A673 (cell line): ENCODE measurements around the gene NUCKS1. TPM values are rescaled to one million over a fixed set of nuclear protein-coding genes. Genes with fewer than 3 reads are reported as not detected.

Source experiments
- BruUV-seq: library from RNA; stranded (reverse); fragments of 400-500 nt; replicated peaks from 2 replicates; lab custom pipeline; 2021; lab: Mats Ljungman, UMichigan
- CTCF ChIA-PET: fragments of 300-600 bp; sonication (Branson Sonifier 250); formaldehyde crosslinking; loops from one replicate; lab custom pipeline; 2022; ENCODE audit warnings: antibody characterized with exemption; lab: Charles Lee
- POLR2A ChIA-PET: fragments of 300-600 bp; sonication (Branson Sonifier 250); formaldehyde crosslinking; loops from one replicate; lab custom pipeline; 2022; ENCODE audit warnings: antibody characterized with exemption; ENCODE audit not compliant: low non-redundant PET; lab: Charles Lee
- DNase-seq: peaks from one replicate; pipeline ENCODE4 v3.0.0-alpha.2; 2015; ENCODE audit warnings: low spot score
- H3K27ac ChIP-seq: fragments of 200-600 bp; sonication (generic); 2 replicates; pipeline ENCODE4 v1.5.1; 2016; ENCODE audit warnings: mixed run types, low read depth, mild to moderate bottlenecking, mixed read lengths, antibody characterized with exemption, low read length; ENCODE audit not compliant: poor library complexity, severe bottlenecking
- H3K27me3 ChIP-seq: fragments of 200-600 bp; sonication (generic); replicated peaks from 2 replicates; pipeline ENCODE4 v1.6.1; 2017; ENCODE audit warnings: mixed run types, low read depth, mild to moderate bottlenecking, mixed read lengths, antibody characterized with exemption, low read length; ENCODE audit not compliant: insufficient read depth, poor library complexity
- H3K36me3 ChIP-seq: fragments of 200-600 bp; sonication (generic); 2 replicates; pipeline ENCODE4 v1.6.1; 2016; ENCODE audit warnings: mixed run types, mild to moderate bottlenecking, mixed read lengths, antibody characterized with exemption, low read length; ENCODE audit not compliant: insufficient read depth, poor library complexity, severe bottlenecking
- H3K4me1 ChIP-seq: fragments of 200-600 bp; sonication (generic); 2 replicates; pipeline ENCODE4 v1.6.1; 2017; ENCODE audit warnings: mixed run types, mild to moderate bottlenecking, mixed read lengths, antibody characterized with exemption, low read length; ENCODE audit not compliant: insufficient read depth, poor library complexity, severe bottlenecking
- H3K4me3 ChIP-seq: fragments of 200-600 bp; sonication (generic); 2 replicates; pipeline ENCODE4 v1.5.1; 2016; ENCODE audit warnings: low read depth, mixed run types, mild to moderate bottlenecking, mixed read lengths, low read length; ENCODE audit not compliant: poor library complexity, severe bottlenecking
- H3K9me3 ChIP-seq: fragments of 200-600 bp; sonication (generic); 2 replicates; pipeline ENCODE4 v1.6.1; 2016; ENCODE audit warnings: mixed run types, low read depth, mild to moderate bottlenecking, mixed read lengths, antibody characterized with exemption, low read length; ENCODE audit not compliant: poor library complexity, severe bottlenecking
- EZH2 ChIP-seq: fragments of 200-600 bp; sonication (generic); IDR thresholded peaks from 2 replicates; pipeline ENCODE4 v1.6.1; 2017; ENCODE audit warnings: borderline replicate concordance, low read depth, mild to moderate bottlenecking, mixed read lengths, antibody characterized with exemption, low read length; ENCODE audit not compliant: poor library complexity, severe bottlenecking
- intact Hi-C: fragments of 100-400 bp; cut with micrococcal nuclease; formaldehyde crosslinking; loops from one replicate; pipeline ENCODE4 v1.10.0; 2022; ENCODE audit not compliant: unreplicated experiment
- total RNA-seq: library from RNA; stranded (reverse); gene quantifications from 2 replicates; pipeline ENCODE4 v1.2.3, GENCODE V29; 2021
- TF ChIP-seq, protein P1 (sequence below): fragments of 300-800, 200-600 bp; sonication (generic); conservative IDR thresholded peaks from 2 replicates; pipeline ENCODE4 v1.5.1; 2017; ENCODE audit warnings: low read depth, mild to moderate bottlenecking, antibody characterized with exemption, low read length, moderate library complexity, mixed read lengths

Gene NUCKS1
- total RNA-seq, 1 experiment from 2014 or later, result 437 TPM

DNA sequence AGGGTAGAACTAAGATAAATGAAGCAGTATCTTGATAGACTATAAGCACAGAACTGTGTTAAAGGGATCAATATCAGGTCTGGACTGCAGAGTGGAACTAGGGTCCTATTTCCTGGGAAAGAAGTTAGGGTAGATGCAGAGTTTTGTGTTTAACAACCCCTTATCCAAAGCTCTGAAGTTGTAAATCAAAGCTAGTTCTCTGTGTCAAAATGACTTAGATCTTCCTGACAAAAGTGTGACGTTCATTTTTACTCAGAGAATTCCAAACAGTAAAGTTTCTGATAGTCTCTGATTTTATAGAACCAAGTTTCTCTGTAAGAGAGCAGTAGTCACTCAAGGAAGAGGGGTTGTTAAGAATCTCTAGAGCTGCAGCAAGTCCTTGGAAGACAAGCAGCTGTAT is 8.3 kb downstream of the NUCKS1 start:
- H3K9me3 ChIP-seq, result no peaks in the 10 kb centered on the region
- H3K4me3 ChIP-seq, result no peak overlapping the region
- no peak overlapping the region for H3K27ac ChIP-seq
- no peak for DNase-seq
- CTCF ChIA-PET, result interaction anchor here (0.6 kb wide), 1 partner anchor 8 kb away, joined by 4 read pairs; no protein-coding TSS in a partner anchor
- intact Hi-C loops, result no loop called here
- BruUV-seq, result no TSS peak
- peaks cover 30% of the 10 kb centered on the region for H3K4me1 ChIP-seq
- no peak for TF ChIP-seq EZH2
- TF ChIP-seq, protein P1, sequence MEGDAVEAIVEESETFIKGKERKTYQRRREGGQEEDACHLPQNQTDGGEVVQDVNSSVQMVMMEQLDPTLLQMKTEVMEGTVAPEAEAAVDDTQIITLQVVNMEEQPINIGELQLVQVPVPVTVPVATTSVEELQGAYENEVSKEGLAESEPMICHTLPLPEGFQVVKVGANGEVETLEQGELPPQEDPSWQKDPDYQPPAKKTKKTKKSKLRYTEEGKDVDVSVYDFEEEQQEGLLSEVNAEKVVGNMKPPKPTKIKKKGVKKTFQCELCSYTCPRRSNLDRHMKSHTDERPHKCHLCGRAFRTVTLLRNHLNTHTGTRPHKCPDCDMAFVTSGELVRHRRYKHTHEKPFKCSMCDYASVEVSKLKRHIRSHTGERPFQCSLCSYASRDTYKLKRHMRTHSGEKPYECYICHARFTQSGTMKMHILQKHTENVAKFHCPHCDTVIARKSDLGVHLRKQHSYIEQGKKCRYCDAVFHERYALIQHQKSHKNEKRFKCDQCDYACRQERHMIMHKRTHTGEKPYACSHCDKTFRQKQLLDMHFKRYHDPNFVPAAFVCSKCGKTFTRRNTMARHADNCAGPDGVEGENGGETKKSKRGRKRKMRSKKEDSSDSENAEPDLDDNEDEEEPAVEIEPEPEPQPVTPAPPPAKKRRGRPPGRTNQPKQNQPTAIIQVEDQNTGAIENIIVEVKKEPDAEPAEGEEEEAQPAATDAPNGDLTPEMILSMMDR, result no peak
- H3K27me3 ChIP-seq, result no peaks in the 10 kb centered on the region
- POLR2A ChIA-PET, result interaction anchor here (0.6 kb wide), 1 partner anchor 8 kb away, joined by 6 read pairs; no protein-coding TSS in a partner anchor
- peaks cover 39% of the 10 kb centered on the region for H3K36me3 ChIP-seq

DNA sequence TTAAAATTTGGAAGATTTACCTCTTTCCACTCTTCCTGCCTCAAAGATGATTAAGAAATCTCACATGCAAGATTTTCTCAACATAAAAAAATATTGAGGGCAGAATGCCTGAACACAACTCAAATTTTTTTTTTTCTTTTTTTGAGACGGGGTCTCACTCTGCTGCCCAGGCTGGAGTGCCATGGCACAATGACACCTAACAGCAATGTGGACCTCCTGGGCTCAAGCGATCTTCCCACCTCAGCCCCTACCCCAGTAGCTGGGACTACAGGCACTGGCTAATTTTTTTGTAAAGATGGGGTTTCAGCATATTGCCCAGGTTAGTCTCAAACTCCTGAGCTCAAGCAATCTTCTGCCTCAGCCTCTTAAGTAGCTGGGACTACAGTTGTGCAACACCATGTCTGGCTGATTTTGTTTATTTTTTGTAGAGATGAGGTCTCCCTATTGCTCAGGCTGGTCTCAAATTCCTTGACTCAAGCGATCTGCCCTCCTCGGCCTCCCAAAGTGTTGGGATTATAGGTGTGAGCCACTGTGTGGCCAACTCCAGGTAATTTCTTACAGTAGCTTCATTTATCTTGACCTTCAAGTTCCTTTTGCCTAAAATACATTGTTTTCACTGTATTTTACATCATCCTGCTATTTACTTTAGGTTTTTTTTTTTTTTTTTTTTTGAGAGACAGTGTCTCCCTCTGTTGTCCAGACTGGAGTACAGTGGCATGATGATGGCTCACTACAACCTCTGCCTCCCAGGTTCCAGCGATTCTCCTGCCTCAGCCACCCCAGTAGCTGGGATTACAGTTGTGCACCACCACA is 10.4 kb downstream of the NUCKS1 start:
- intact Hi-C loops, result no loop called here
- TF ChIP-seq EZH2, result no peak
- TF ChIP-seq, protein P1, result peak; percentile 24; the same call in 1 of the 2 replicates
- ChIA-PET POLR2A (no interaction called here), CTCF (no interaction called here)
- H3K4me3 ChIP-seq, result no peak overlapping the region
- peaks cover 50% of the 10 kb centered on the region for H3K36me3 ChIP-seq
- no peak overlapping the region for H3K27ac ChIP-seq
- H3K9me3 ChIP-seq, result no peaks in the 10 kb centered on the region
- no peak for DNase-seq
- BruUV-seq, result no TSS peak
- H3K4me1 ChIP-seq, result peaks cover 18% of the 10 kb centered on the region
- H3K27me3 ChIP-seq, result no peaks in the 10 kb centered on the region

DNA sequence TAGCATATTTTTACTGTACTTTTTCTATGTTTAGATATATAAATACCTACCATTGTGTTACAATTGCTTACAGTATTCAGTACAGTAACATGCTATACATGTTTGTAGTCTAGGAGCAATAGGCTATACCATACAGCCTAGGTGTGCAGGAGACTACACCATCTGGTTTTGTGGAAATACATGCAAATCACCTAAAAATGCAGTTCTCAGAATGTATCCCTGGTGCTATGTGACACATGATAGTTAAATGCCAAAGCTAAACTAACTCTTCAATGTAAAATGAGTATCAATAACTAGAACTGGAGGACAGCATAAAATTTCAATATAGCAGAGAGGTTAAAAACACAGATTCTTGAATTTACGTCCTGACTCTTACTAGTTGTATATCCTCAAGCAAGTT is 14.8 kb downstream of the NUCKS1 start:
- no peak overlapping the region for H3K27ac ChIP-seq
- peaks cover 68% of the 10 kb centered on the region for H3K36me3 ChIP-seq
- ChIA-PET CTCF (no interaction called here), POLR2A (no interaction called here)
- H3K4me1 ChIP-seq, result no peaks in the 10 kb centered on the region
- TF ChIP-seq, protein P1, result no peak
- TF ChIP-seq EZH2, result no peak
- no peak overlapping the region for H3K4me3 ChIP-seq
- H3K9me3 ChIP-seq, result no peaks in the 10 kb centered on the region
- DNase-seq, result no peak
- no peaks in the 10 kb centered on the region for H3K27me3 ChIP-seq
- intact Hi-C loops, result no loop called here
- BruUV-seq, result no TSS peak
